Astrocyte (in vitro differentiated cells and primary cell): ENCODE measurements around the gene DSP. TPM values are rescaled to one million over a fixed set of nuclear protein-coding genes. Genes with fewer than 3 reads are reported as not detected.

ENCODE experiments used
- DNase-seq: peaks from one replicate; pipeline ENCODE4 v3.0.0-alpha.2; 2010; ENCODE audit warnings: low read depth
- FAIRE-seq: peaks from 2 replicates; lab custom pipeline; 2011; peaks lifted over from hg19 to GRCh38; lab: Jason Lieb, UNC
- H2AFZ ChIP-seq: 2 replicates; pipeline ENCODE4 v1.6.0; 2012; ENCODE audit warnings: low read depth, low read length, inconsistent platforms
- H3K27ac ChIP-seq: 2 replicates; pipeline ENCODE4 v1.5.1; 2011; ENCODE audit warnings: low read depth, low read length, inconsistent platforms
- H3K27me3 ChIP-seq: 2 replicates; pipeline ENCODE4 v1.6.0; 2011; ENCODE audit warnings: low read length, inconsistent platforms; ENCODE audit not compliant: insufficient read depth
- H3K36me3 ChIP-seq: 2 replicates; pipeline ENCODE4 v1.5.1; 2011; ENCODE audit warnings: low read length, inconsistent platforms; ENCODE audit not compliant: insufficient read depth
- H3K4me1 ChIP-seq: 2 replicates; pipeline ENCODE4 v1.5.1; 2011; ENCODE audit warnings: low read length, inconsistent platforms; ENCODE audit not compliant: insufficient read depth
- H3K4me2 ChIP-seq: 2 replicates; pipeline ENCODE4 v1.6.0; 2012; ENCODE audit warnings: low read length, inconsistent platforms
- H3K4me3 ChIP-seq: 2 replicates; pipeline ENCODE4 v1.5.1; 2011; ENCODE audit warnings: low read depth, mild to moderate bottlenecking, low read length, inconsistent platforms; ENCODE audit not compliant: insufficient read depth
- H3K79me2 ChIP-seq: 2 replicates; pipeline ENCODE4 v1.6.0; 2012; ENCODE audit warnings: mild to moderate bottlenecking, low read length, inconsistent platforms; ENCODE audit not compliant: insufficient read depth
- H3K9ac ChIP-seq: 2 replicates; pipeline ENCODE4 v1.6.0; 2012; ENCODE audit warnings: mild to moderate bottlenecking, low read length, inconsistent platforms
- H3K9me3 ChIP-seq: 2 replicates; pipeline ENCODE4 v1.5.1; 2012; ENCODE audit warnings: low read depth, mild to moderate bottlenecking, low read length, inconsistent platforms; ENCODE audit not compliant: insufficient read depth
- H4K20me1 ChIP-seq: 2 replicates; pipeline ENCODE4 v1.6.0; 2012; ENCODE audit warnings: low read length, inconsistent platforms; ENCODE audit not compliant: insufficient read depth
- H3K27ac Mint-ChIP-seq: one replicate; pipeline ENCODE4 v1.8.0; 2021; ENCODE audit warnings: mild to moderate bottlenecking, mixed read lengths; ENCODE audit not compliant: unreplicated experiment
- H3K27me3 Mint-ChIP-seq: one replicate; pipeline ENCODE4 v1.8.0; 2021; ENCODE audit warnings: low read depth, mixed read lengths; ENCODE audit not compliant: unreplicated experiment
- H3K36me3 Mint-ChIP-seq: one replicate; pipeline ENCODE4 v1.8.0; 2021; ENCODE audit warnings: low read depth, mixed read lengths; ENCODE audit not compliant: unreplicated experiment
- H3K4me1 Mint-ChIP-seq: one replicate; pipeline ENCODE4 v1.8.0; 2021; ENCODE audit warnings: low read depth, mixed read lengths; ENCODE audit not compliant: unreplicated experiment
- H3K4me3 Mint-ChIP-seq: one replicate; pipeline ENCODE4 v1.8.0; 2021; ENCODE audit warnings: mild to moderate bottlenecking, moderate library complexity, mixed read lengths; ENCODE audit not compliant: unreplicated experiment
- H3K9me3 Mint-ChIP-seq: one replicate; pipeline ENCODE4 v1.8.0; 2021; ENCODE audit warnings: mild to moderate bottlenecking, mixed read lengths; ENCODE audit not compliant: unreplicated experiment
- CTCF ChIP-seq: IDR thresholded peaks from 2 replicates; pipeline ENCODE4 v1.5.1; 2011; ENCODE audit warnings: low read depth, mild to moderate bottlenecking, inconsistent platforms, low read length, moderate library complexity; ENCODE audit not compliant: insufficient read depth
- EZH2 ChIP-seq: IDR thresholded peaks from 2 replicates; pipeline ENCODE4 v1.6.1; 2012; ENCODE audit warnings: mild to moderate bottlenecking, low read length, inconsistent platforms; ENCODE audit not compliant: insufficient read depth
- total RNA-seq: library from RNA; stranded (reverse); gene quantifications from 2 replicates; pipeline ENCODE4 v1.2.1, GENCODE V29; 2021

Gene DSP
- total RNA-seq, 1 donor from 2014 or later = 468 TPM

- Histone ChIP-seq H3K27ac (no peak overlapping the region), H4K20me1 (no peaks in the 10 kb centered on the region), H3K79me2 (no peaks in the 10 kb centered on the region), H3K4me3 (no peak overlapping the region), H2AFZ (no peak overlapping the region), H3K9ac (no peak overlapping the region), H3K4me1 (no peaks in the 10 kb centered on the region), H3K36me3 (no peaks in the 10 kb centered on the region), H3K9me3 (no peaks in the 10 kb centered on the region), H3K27me3 (no peaks in the 10 kb centered on the region), H3K4me2 (no peak overlapping the region)
- Mint-ChIP-seq H3K4me3 (no peak overlapping the region), H3K27me3 (peaks cover 5% of the 10 kb centered on the region), H3K9me3 (peaks cover 7% of the 10 kb centered on the region), H3K36me3 (peaks cover 4% of the 10 kb centered on the region), H3K4me1 (peaks cover 5% of the 10 kb centered on the region), H3K27ac (no peak overlapping the region)
- TF ChIP-seq CTCF (no peak), EZH2 (no peak)
- DNase-seq (no peak), FAIRE-seq (no peak)
Measured at GRCh38 chr6:7632501-7633290, 91.2 kb downstream of the DSP start.

DNA sequence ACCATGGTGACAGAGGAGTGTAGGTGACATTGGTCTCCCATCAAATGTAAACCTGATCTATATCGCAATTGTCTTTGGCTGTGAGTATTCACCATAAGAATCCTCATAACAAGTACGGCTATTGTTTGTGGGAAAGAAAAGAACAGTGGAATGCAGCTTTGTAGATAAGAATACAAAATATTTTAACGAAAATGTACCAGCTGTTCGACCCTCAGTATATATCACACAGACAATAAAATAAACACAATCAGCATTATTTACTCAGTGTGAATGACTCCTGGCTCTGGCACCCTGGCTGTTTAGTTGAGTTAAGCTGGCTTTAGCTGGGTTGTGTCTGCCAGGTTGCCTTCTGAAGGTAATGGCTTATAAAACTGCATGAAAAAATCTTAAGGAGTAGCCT lies 91.9 kb downstream of the DSP start:
- Histone ChIP-seq H3K9me3 (no peaks in the 10 kb centered on the region), H3K79me2 (no peaks in the 10 kb centered on the region), H3K27me3 (no peaks in the 10 kb centered on the region), H3K4me3 (no peak overlapping the region), H3K36me3 (no peaks in the 10 kb centered on the region), H3K27ac (no peak overlapping the region), H4K20me1 (no peaks in the 10 kb centered on the region), H3K4me1 (no peaks in the 10 kb centered on the region), H3K9ac (no peak overlapping the region), H3K4me2 (no peak overlapping the region), H2AFZ (no peak overlapping the region)
- FAIRE-seq = no peak
- peaks cover 5% of the 10 kb centered on the region for H3K27me3 Mint-ChIP-seq
- peaks cover 4% of the 10 kb centered on the region for H3K36me3 Mint-ChIP-seq
- H3K9me3 Mint-ChIP-seq = peaks cover 7% of the 10 kb centered on the region
- H3K27ac Mint-ChIP-seq = no peak overlapping the region
- H3K4me1 Mint-ChIP-seq = peaks cover 6% of the 10 kb centered on the region
- H3K4me3 Mint-ChIP-seq = no peak overlapping the region
- TF ChIP-seq EZH2 (no peak), CTCF (no peak)
- DNase-seq = peak; percentile 50

GRCh38 chr6:7636151-7636550 lies 94.7 kb downstream of the DSP start:
- Histone ChIP-seq H3K36me3 (no peaks in the 10 kb centered on the region), H3K27ac (no peak overlapping the region), H3K4me1 (peaks cover 8% of the 10 kb centered on the region), H4K20me1 (no peaks in the 10 kb centered on the region), H3K79me2 (no peaks in the 10 kb centered on the region), H3K4me2 (no peak overlapping the region), H3K9ac (no peak overlapping the region), H3K27me3 (no peaks in the 10 kb centered on the region), H3K9me3 (no peaks in the 10 kb centered on the region), H3K4me3 (no peak overlapping the region), H2AFZ (no peak overlapping the region)
- peaks cover 9% of the 10 kb centered on the region for H3K9me3 Mint-ChIP-seq
- H3K27me3 Mint-ChIP-seq = no peaks in the 10 kb centered on the region
- no peak for TF ChIP-seq CTCF
- TF ChIP-seq EZH2 = no peak
- no peak for FAIRE-seq
- no peak overlapping the region for H3K27ac Mint-ChIP-seq
- peaks cover 1% of the 10 kb centered on the region for H3K36me3 Mint-ChIP-seq
- H3K4me1 Mint-ChIP-seq = peaks cover 6% of the 10 kb centered on the region
- DNase-seq = no peak
- H3K4me3 Mint-ChIP-seq = no peak overlapping the region
